Keratinocyte (primary cell): ENCODE results near the gene FUOM. TPM values are rescaled to one million over a fixed set of nuclear protein-coding genes. Genes with fewer than 3 reads are reported as not detected.

Experiments used
- DNase-seq: peaks from one replicate; pipeline ENCODE4 v3.0.0-alpha.2; 2011; ENCODE audit warnings: low read depth, missing footprints, low spot score
- FAIRE-seq: peaks from 2 replicates; lab custom pipeline; 2011; peaks lifted over from hg19 to GRCh38; lab: Jason Lieb, UNC
- H2AFZ ChIP-seq: 2 replicates; pipeline ENCODE4 v1.6.0; 2012; ENCODE audit warnings: low read length, control low read depth, inconsistent platforms; ENCODE audit not compliant: control insufficient read depth
- H3K27ac ChIP-seq: 2 replicates; pipeline ENCODE4 v1.5.1; 2011; ENCODE audit warnings: low read length; ENCODE audit not compliant: control insufficient read depth, insufficient read depth
- H3K27me3 ChIP-seq: 3 replicates; pipeline ENCODE4 v1.6.0; 2011; ENCODE audit warnings: low read length; ENCODE audit not compliant: control insufficient read depth, insufficient read depth; ENCODE audit errors: extremely low read depth
- H3K36me3 ChIP-seq, 2 experiments: 2 replicates in 1 of 2; 3 replicates in 1 of 2; pipeline ENCODE4 v1.5.1; 2011; ENCODE audit warnings: low read length in 2 of 2, mild to moderate bottlenecking in 1 of 2; ENCODE audit not compliant: control insufficient read depth in 2 of 2, insufficient read depth in 2 of 2; ENCODE audit errors: extremely low read depth in 1 of 2
- H3K4me1 ChIP-seq: 3 replicates; pipeline ENCODE4 v1.5.1; 2011; ENCODE audit warnings: low read length; ENCODE audit not compliant: control insufficient read depth, insufficient read depth; ENCODE audit errors: extremely low read depth
- H3K4me2 ChIP-seq: 3 replicates; pipeline ENCODE4 v1.6.0; 2011; ENCODE audit warnings: low read depth, low read length; ENCODE audit not compliant: control insufficient read depth, insufficient read depth; ENCODE audit errors: extremely low read depth
- H3K4me3 ChIP-seq, 3 experiments: fragments of 200-600 bp in 1 of 3; sonication (generic) in 1 of 3; 2 replicates in 2 of 3; 3 replicates in 1 of 3; pipeline ENCODE4 v1.5.1; 2011 to 2016; ENCODE audit warnings: low read length in 3 of 3, mild to moderate bottlenecking in 3 of 3, control low read depth in 2 of 3, inconsistent platforms in 1 of 3, low read depth in 1 of 3, mixed read lengths in 1 of 3, mixed run types in 1 of 3, moderate library complexity in 1 of 3; ENCODE audit not compliant: control insufficient read depth in 2 of 3, insufficient read depth in 2 of 3; ENCODE audit errors: extremely low read depth in 1 of 3
- H3K79me2 ChIP-seq: 2 replicates; pipeline ENCODE4 v1.6.0; 2012; ENCODE audit warnings: low read length; ENCODE audit not compliant: control insufficient read depth, insufficient read depth
- H3K9ac ChIP-seq: 3 replicates; pipeline ENCODE4 v1.6.0; 2011; ENCODE audit warnings: low read length; ENCODE audit not compliant: control insufficient read depth, insufficient read depth; ENCODE audit errors: extremely low read depth
- H3K9me1 ChIP-seq: 3 replicates; pipeline ENCODE4 v1.6.0; 2011; ENCODE audit warnings: low read length; ENCODE audit not compliant: control insufficient read depth, insufficient read depth; ENCODE audit errors: extremely low read depth
- H3K9me3 ChIP-seq: 2 replicates; pipeline ENCODE4 v1.5.1; 2012; ENCODE audit warnings: low read depth, low read length; ENCODE audit not compliant: control insufficient read depth
- H4K20me1 ChIP-seq: 3 replicates; pipeline ENCODE4 v1.6.0; 2011; ENCODE audit warnings: low read length; ENCODE audit not compliant: control insufficient read depth, insufficient read depth; ENCODE audit errors: extremely low read depth
- EZH2 ChIP-seq: IDR thresholded peaks from one replicate; pipeline ENCODE4 v1.6.1; 2012; ENCODE audit warnings: inconsistent platforms, mild to moderate bottlenecking, low read length, moderate library complexity
- dilution Hi-C: fragments of 300-500 bp; cut with MboI; formaldehyde crosslinking; loops from one replicate; pipeline ENCODE4 v1.7.0; 2020; ENCODE audit warnings: low sequenced_read_pairs; ENCODE audit not compliant: extremely low pct_ligation_motif_present
- polyA plus RNA-seq, 5 experiments: library from polyadenylated mRNA; depleted of rRNA in 3 of 5; stranded (reverse) in 3 of 5; stranded (forward) in 1 of 5; unstranded in 1 of 5; fragments of >200 nt; gene quantifications; 1 replicate in 1 of 5; 2 replicates in 3 of 5; 3 replicates in 1 of 5; pipeline versions ENCODE4 v1.2.1 to v1.2.3, GENCODE V29; 2011 to 2012; ENCODE audit warnings: missing spikeins in 2 of 5, low read depth in 1 of 5, low replicate concordance in 1 of 5
- TF ChIP-seq, protein P1 (sequence below), 3 experiments: IDR thresholded peaks in 1 of 3; conservative IDR thresholded peaks in 1 of 3; optimal IDR thresholded peaks in 1 of 3; 2 replicates in 2 of 3; 3 replicates in 1 of 3; pipeline versions ENCODE3 to v1.5.1; 2011; ENCODE audit warnings: low read length in 3 of 3, mild to moderate bottlenecking in 3 of 3, moderate library complexity in 2 of 3, control low read depth in 1 of 3, inconsistent platforms in 1 of 3; ENCODE audit not compliant: insufficient read depth in 2 of 3; ENCODE audit errors: extremely low read depth in 1 of 3

FUOM gene
- polyA plus RNA-seq, 1 donor (not counting 4 experiments of a cell fraction or from before 2014, with no cell fraction given): 11.3 TPM

DNA sequence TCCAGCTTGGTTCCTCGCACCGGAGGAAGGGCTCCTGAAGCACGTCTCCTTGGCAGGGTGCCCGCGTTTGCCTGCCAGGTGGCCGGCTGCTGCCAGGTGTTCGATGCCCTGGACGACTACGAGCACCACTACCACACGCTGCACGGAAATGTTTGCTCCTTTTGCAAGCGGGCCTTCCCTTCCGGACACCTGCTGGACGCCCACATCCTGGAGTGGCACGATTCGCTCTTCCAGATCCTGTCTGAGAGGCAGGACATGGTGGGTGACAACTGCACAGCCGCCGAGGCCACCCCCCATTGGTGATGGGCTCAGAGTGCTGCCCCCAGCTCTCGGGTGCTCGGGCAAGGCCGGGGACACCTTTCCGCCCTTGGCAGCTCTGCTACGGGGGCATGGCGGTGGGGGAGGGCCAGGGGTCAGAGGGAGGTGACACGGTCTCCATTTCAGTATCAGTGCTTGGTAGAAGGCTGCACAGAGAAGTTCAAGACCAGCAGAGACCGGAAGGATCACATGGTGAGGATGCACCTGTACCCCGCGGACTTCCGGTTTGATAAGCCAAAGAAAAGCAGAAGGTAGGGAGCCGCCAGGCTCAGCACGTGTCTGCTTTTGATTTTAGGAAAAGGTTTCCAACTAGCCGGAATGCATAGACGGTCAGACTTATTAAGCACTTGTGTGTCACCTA is 48.0 kb downstream of the FUOM start:
- Histone ChIP-seq H3K27ac (no peak overlapping the region), H3K9ac (no peak overlapping the region), H3K4me2 (peak overlapping the region; percentile 54), H3K4me3 (peak overlapping the region in 1 of 3 experiments; percentile 2), H3K79me2 (peaks cover 36% of the 10 kb centered on the region), H3K36me3 (peaks cover 15 to 17% of the 10 kb centered on the region in 2 experiments), H3K9me1 (peaks cover 2% of the 10 kb centered on the region), H3K27me3 (no peaks in the 10 kb centered on the region), H4K20me1 (peaks cover 3% of the 10 kb centered on the region), H3K9me3 (no peaks in the 10 kb centered on the region), H2AFZ (no peak overlapping the region), H3K4me1 (peaks cover 9% of the 10 kb centered on the region)
- TF ChIP-seq, protein P1, sequence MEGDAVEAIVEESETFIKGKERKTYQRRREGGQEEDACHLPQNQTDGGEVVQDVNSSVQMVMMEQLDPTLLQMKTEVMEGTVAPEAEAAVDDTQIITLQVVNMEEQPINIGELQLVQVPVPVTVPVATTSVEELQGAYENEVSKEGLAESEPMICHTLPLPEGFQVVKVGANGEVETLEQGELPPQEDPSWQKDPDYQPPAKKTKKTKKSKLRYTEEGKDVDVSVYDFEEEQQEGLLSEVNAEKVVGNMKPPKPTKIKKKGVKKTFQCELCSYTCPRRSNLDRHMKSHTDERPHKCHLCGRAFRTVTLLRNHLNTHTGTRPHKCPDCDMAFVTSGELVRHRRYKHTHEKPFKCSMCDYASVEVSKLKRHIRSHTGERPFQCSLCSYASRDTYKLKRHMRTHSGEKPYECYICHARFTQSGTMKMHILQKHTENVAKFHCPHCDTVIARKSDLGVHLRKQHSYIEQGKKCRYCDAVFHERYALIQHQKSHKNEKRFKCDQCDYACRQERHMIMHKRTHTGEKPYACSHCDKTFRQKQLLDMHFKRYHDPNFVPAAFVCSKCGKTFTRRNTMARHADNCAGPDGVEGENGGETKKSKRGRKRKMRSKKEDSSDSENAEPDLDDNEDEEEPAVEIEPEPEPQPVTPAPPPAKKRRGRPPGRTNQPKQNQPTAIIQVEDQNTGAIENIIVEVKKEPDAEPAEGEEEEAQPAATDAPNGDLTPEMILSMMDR (optimal IDR thresholded peaks at IDR 0.05 in 1 of 3, IDR thresholded peaks at IDR 0.05 in 1 of 3, conservative IDR thresholded peaks at IDR 0.05 in 1 of 3; ENCODE audit: extremely low read depth in 1 of 3, insufficient read depth in 2 of 3, low read length in 3 of 3): no peak
- DNase-seq (no peak), FAIRE-seq (no peak)
- dilution Hi-C loops: no loop called here

DNA sequence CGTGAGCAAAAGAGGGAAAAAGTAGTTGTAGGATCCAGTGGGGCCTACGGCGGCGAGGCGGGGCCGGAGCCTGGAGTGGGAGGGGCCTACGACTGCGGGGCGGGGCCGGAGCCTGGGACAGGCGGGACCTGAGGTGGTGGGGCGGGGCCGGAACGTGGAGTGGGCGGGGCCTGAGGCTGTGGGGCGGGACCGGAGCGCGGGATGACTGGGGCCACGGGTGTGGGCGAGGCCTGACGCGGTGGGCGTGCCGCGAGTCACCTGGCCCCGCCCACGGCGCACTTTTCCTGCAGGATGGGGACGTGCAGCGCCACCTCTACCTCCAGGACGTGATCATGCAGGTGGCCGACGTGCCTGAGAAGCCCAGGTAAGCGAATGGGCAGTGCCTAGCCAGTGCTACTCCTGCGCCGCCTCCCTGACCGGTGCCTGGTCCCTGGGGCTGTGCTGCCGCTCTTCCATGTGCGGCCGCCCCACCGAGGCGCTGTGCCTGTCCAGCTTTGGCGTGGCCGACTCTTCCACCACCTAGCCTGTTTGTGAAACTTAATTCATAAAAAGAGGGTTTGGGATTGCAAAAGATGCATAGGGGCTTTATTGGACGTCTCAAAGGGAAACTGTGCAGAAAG is 48.6 kb downstream of the FUOM start:
- peaks cover 9% of the 10 kb centered on the region for H3K4me1 ChIP-seq
- peaks cover 15 to 17% of the 10 kb centered on the region in 2 experiments for H3K36me3 ChIP-seq
- H3K9me1 ChIP-seq: peaks cover 2% of the 10 kb centered on the region
- no peaks in the 10 kb centered on the region for H3K27me3 ChIP-seq
- peak overlapping the region; percentile 99 for H3K9ac ChIP-seq
- no peak for FAIRE-seq
- H3K79me2 ChIP-seq: peaks cover 40% of the 10 kb centered on the region
- H3K4me3 ChIP-seq: peak overlapping the region; percentile 92 to 98 (median 97)
- peak overlapping the region; percentile 80 for H2AFZ ChIP-seq
- peak overlapping the region; percentile 58 for H3K4me2 ChIP-seq
- TF ChIP-seq EZH2: no peak
- TF ChIP-seq, protein P1 (optimal IDR thresholded peaks at IDR 0.05 in 1 of 3, IDR thresholded peaks at IDR 0.05 in 1 of 3, conservative IDR thresholded peaks at IDR 0.05 in 1 of 3; ENCODE audit: extremely low read depth in 1 of 3, insufficient read depth in 2 of 3, low read length in 3 of 3): peak in 1 of 3 experiments; percentile 51
- dilution Hi-C loops: no loop called here
- no peaks in the 10 kb centered on the region for H3K9me3 ChIP-seq
- H4K20me1 ChIP-seq: peaks cover 3% of the 10 kb centered on the region
- peak overlapping the region; percentile 98 for H3K27ac ChIP-seq
- DNase-seq: peak; percentile 73
